HG03354 (cell line): ENCODE data around the gene RASSF10.

Experiments used
- ATAC-seq: cut with Tn5 transposase; IDR thresholded peaks from one replicate; pipeline ENCODE4 v1.9.1; 2021; ENCODE audit warnings: mild to moderate bottlenecking; ENCODE audit not compliant: unreplicated experiment, poor library complexity, severe bottlenecking

The RASSF10 gene

GRCh38 chr11:13047884-13048283, 38.8 kb downstream of the RASSF10 start:
- no peak for ATAC-seq

GRCh38 chr11:13051257-13051656, 42.1 kb downstream of the RASSF10 start:
- no peak for ATAC-seq

- ATAC-seq: no peak
Observed at GRCh38 chr11:13052130-13052571, 43.0 kb downstream of the RASSF10 start.

- no peak for ATAC-seq
Observed at GRCh38 chr11:13053255-13053917, 44.3 kb downstream of the RASSF10 start.

- ATAC-seq: no peak
Observed at GRCh38 chr11:13054278-13054677, 45.2 kb downstream of the RASSF10 start.

GRCh38 chr11:13055200-13055599, 46.1 kb downstream of the RASSF10 start:
- ATAC-seq: no peak

GRCh38 chr11:13061294-13061990, 52.3 kb downstream of the RASSF10 start:
- no peak for ATAC-seq
